SK-N-SH (cell line): ENCODE results near the gene PLOD3. TPM values are rescaled to one million over a fixed set of nuclear protein-coding genes. Genes with fewer than 3 reads are reported as not detected.

Source experiments
- CTCF ChIA-PET: fragments of 300-600, 350-600 bp; formaldehyde crosslinking; extraction: SDS; loops from one replicate; lab custom pipeline; 2021; lab: Yijun Ruan, JAX
- POLR2A ChIA-PET: fragments of 350-600 bp; sonication (Branson Sonifier 250); formaldehyde crosslinking; extraction: SDS; loops from one replicate; lab custom pipeline; 2020; ENCODE audit warnings: antibody characterized with exemption, inconsistent platforms; lab: Yijun Ruan, JAX
- DNase-seq: peaks from one replicate; pipeline ENCODE4 v3.0.0; 2012
- H2AFZ ChIP-seq: fragments of 200-600 bp; sonication (generic); 2 replicates; pipeline ENCODE4 v1.8.1; 2016; ENCODE audit warnings: antibody characterized with exemption, mild to moderate bottlenecking, low read depth
- H3F3A ChIP-seq: fragments of 200-600 bp; sonication (generic); replicated peaks from 2 replicates; pipeline ENCODE3; 2016; ENCODE audit warnings: antibody characterized with exemption, mild to moderate bottlenecking; ENCODE audit not compliant: insufficient read depth
- H3K27ac ChIP-seq, 2 experiments: fragments of 200-500 bp in 1 of 2; fragments of 200-600 bp in 1 of 2; sonication (Bioruptor generic) in 1 of 2; sonication (generic), shearing (Covaris generic) in 1 of 2; 2 replicates each; pipeline versions ENCODE4 v1.5.1 to v1.6.1; 2014 to 2016; ENCODE audit warnings: low read depth in 2 of 2, inconsistent platforms in 1 of 2, low read length in 1 of 2, mild to moderate bottlenecking in 1 of 2, mixed read lengths in 1 of 2
- H3K27me3 ChIP-seq: fragments of 200-600 bp; sonication (generic), shearing (Covaris generic); 2 replicates; pipeline ENCODE4 v1.6.1; 2016; ENCODE audit warnings: mixed run types; ENCODE audit not compliant: insufficient read depth
- H3K36me3 ChIP-seq, 2 experiments: fragments of 200-500 bp in 1 of 2; fragments of 200-600 bp in 1 of 2; sonication (Bioruptor generic) in 1 of 2; sonication (generic) in 1 of 2; replicated peaks in 1 of 2; 2 replicates each; pipeline versions ENCODE3 to v1.5.1; 2014 to 2016; ENCODE audit warnings: low read length in 1 of 2, mild to moderate bottlenecking in 1 of 2; ENCODE audit not compliant: insufficient read depth in 2 of 2, control insufficient read depth in 1 of 2
- H3K4me1 ChIP-seq, 2 experiments: fragments of 200-500 bp in 1 of 2; fragments of 200-600 bp in 1 of 2; sonication (Bioruptor generic) in 1 of 2; sonication (generic), shearing (Covaris generic) in 1 of 2; 2 replicates each; pipeline versions ENCODE4 v1.5.1 to v1.6.1; 2014 to 2016; ENCODE audit warnings: low read depth in 1 of 2, low read length in 1 of 2, mixed run types in 1 of 2; ENCODE audit not compliant: insufficient read depth in 2 of 2, control insufficient read depth in 1 of 2
- H3K4me2 ChIP-seq: fragments of 200-600 bp; sonication (generic), shearing (Covaris generic); 2 replicates; pipeline ENCODE4 v1.6.1; 2017; ENCODE audit warnings: mixed run types
- H3K4me3 ChIP-seq, 2 experiments: fragments of 200-500 bp in 1 of 2; fragments of 200-600 bp in 1 of 2; sonication (Bioruptor generic) in 1 of 2; sonication (generic), shearing (Covaris generic) in 1 of 2; 2 replicates each; pipeline versions ENCODE4 v1.5.1 to v1.8.1; 2014 to 2016; ENCODE audit warnings: low read depth in 2 of 2, inconsistent platforms in 1 of 2, low read length in 1 of 2, mild to moderate bottlenecking in 1 of 2, mixed read lengths in 1 of 2, moderate library complexity in 1 of 2
- H3K79me2 ChIP-seq: fragments of 200-600 bp; sonication (generic); 2 replicates; pipeline ENCODE4 v1.8.1; 2017; ENCODE audit warnings: mild to moderate bottlenecking; ENCODE audit not compliant: insufficient read depth
- H3K9ac ChIP-seq: fragments of 200-600 bp; sonication (generic); 2 replicates; pipeline ENCODE4 v1.6.1; 2017; ENCODE audit warnings: mixed run types
- H3K9me2 ChIP-seq: fragments of 200-600 bp; sonication (generic); 2 replicates; pipeline ENCODE4 v1.6.1; 2017; ENCODE audit warnings: mixed run types
- H3K9me3 ChIP-seq: fragments of 200-600 bp; sonication (generic); 2 replicates; pipeline ENCODE4 v1.6.1; 2017; ENCODE audit warnings: mixed run types, mild to moderate bottlenecking, moderate library complexity
- H4K20me1 ChIP-seq: fragments of 200-600 bp; sonication (generic); 2 replicates; pipeline ENCODE4 v1.6.1; 2017; ENCODE audit warnings: mild to moderate bottlenecking, mixed run types; ENCODE audit not compliant: insufficient read depth
- ELF1 ChIP-seq: IDR thresholded peaks from 2 replicates; pipeline ENCODE4 v1.4.0; 2012
- EP300 ChIP-seq, 2 experiments: IDR thresholded peaks; 2 replicates each; pipeline versions ENCODE4 v1.4.0 to v1.6.1; 2012; ENCODE audit warnings: borderline replicate concordance in 1 of 2, low read depth in 1 of 2, low read length in 1 of 2
- EZH2phosphoT487 ChIP-seq: fragments of 200-600 bp; sonication (generic); IDR thresholded peaks from 2 replicates; pipeline ENCODE4 v1.6.1; 2017; ENCODE audit warnings: low read depth, mixed run types, mild to moderate bottlenecking, antibody characterized with exemption, moderate library complexity, borderline replicate concordance
- FOXJ3 ChIP-seq: sonication (generic); formaldehyde crosslinking; IDR thresholded peaks from 2 replicates; pipeline ENCODE4 v1.5.1; 2020; ENCODE audit warnings: mild to moderate bottlenecking, missing genetic modification reagents
- GABPA ChIP-seq: IDR thresholded peaks from 2 replicates; pipeline ENCODE4 v1.4.0; 2012; ENCODE audit warnings: low read depth, mild to moderate bottlenecking
- GATA2 ChIP-seq: sonication (generic); formaldehyde crosslinking; IDR thresholded peaks from 2 replicates; pipeline ENCODE4 v1.5.0; 2020; ENCODE audit warnings: mild to moderate bottlenecking, missing genetic modification reagents
- MEF2A ChIP-seq: IDR thresholded peaks from 2 replicates; pipeline ENCODE4 v1.4.0; 2012; ENCODE audit warnings: low read depth, borderline replicate concordance
- MXI1 ChIP-seq: IDR thresholded peaks from 2 replicates; pipeline ENCODE4 v1.6.1; 2012; ENCODE audit warnings: mild to moderate bottlenecking, low read depth, low read length, improper control_type of control experiment
- POLR2AphosphoS5 ChIP-seq: IDR thresholded peaks from 2 replicates; pipeline ENCODE4 v1.6.1; 2012; ENCODE audit warnings: low read depth, low read length
- RAD21 ChIP-seq: IDR thresholded peaks from 2 replicates; pipeline ENCODE4 v1.6.1; 2012; ENCODE audit warnings: mild to moderate bottlenecking, low read length
- RCOR1 ChIP-seq: fragments of 150-350 bp; IDR thresholded peaks from 2 replicates; pipeline ENCODE4 v1.6.1; 2017; ENCODE audit warnings: antibody characterized with exemption, low read length
- SMC3 ChIP-seq: IDR thresholded peaks from 2 replicates; pipeline ENCODE4 v1.6.1; 2012; ENCODE audit warnings: low read depth, low read length, improper control_type of control experiment
- TAF1 ChIP-seq: IDR thresholded peaks from 2 replicates; pipeline ENCODE4 v1.6.1; 2012; ENCODE audit warnings: low read depth, mild to moderate bottlenecking, low read length, moderate library complexity, borderline replicate concordance
- TCF12 ChIP-seq: IDR thresholded peaks from 2 replicates; pipeline ENCODE4 v1.4.0; 2012
- TEAD4 ChIP-seq: IDR thresholded peaks from 2 replicates; pipeline ENCODE4 v1.4.0; 2012; ENCODE audit warnings: mild to moderate bottlenecking, borderline replicate concordance; ENCODE audit not compliant: insufficient read depth
- YY1 ChIP-seq: IDR thresholded peaks from 2 replicates; pipeline ENCODE4 v1.4.0; 2012; ENCODE audit warnings: low read depth, mild to moderate bottlenecking
- WGBS: methylation state at CpG from one replicate; pipeline ENCODE4 v1.1.6; 2017; ENCODE audit warnings: low lambda C conversion rate; 5-methylcytosine and 5-hydroxymethylcytosine counted together
- polyA plus RNA-seq, 3 experiments: library from polyadenylated mRNA; depleted of rRNA; stranded (reverse); fragments of >200 nt; gene quantifications; 2 replicates each; pipeline ENCODE4 v1.2.3, GENCODE V29; 2012
- TF ChIP-seq, protein P1 (sequence below): IDR thresholded peaks from 2 replicates; pipeline ENCODE4 v1.4.0; 2012; ENCODE audit warnings: low read depth
- TF ChIP-seq, protein P2 (sequence below): IDR thresholded peaks from 2 replicates; pipeline ENCODE4 v1.6.1; 2012; ENCODE audit warnings: mild to moderate bottlenecking, low read depth, low read length, moderate library complexity
- TF ChIP-seq, protein P3 (sequence below): IDR thresholded peaks from 2 replicates; pipeline ENCODE4 v1.4.0; 2012; ENCODE audit warnings: low read depth, borderline replicate concordance
- TF ChIP-seq, protein P4 (sequence below): IDR thresholded peaks from 2 replicates; pipeline ENCODE4; 2012
- TF ChIP-seq, protein P5 (sequence below): IDR thresholded peaks from 2 replicates; pipeline ENCODE4 v1.4.0; 2012; ENCODE audit warnings: low read depth, borderline replicate concordance

Gene PLOD3
- polyA plus RNA-seq, 1 of the 3 experiments (the other 2 are of a cell fraction): 276 TPM

DNA sequence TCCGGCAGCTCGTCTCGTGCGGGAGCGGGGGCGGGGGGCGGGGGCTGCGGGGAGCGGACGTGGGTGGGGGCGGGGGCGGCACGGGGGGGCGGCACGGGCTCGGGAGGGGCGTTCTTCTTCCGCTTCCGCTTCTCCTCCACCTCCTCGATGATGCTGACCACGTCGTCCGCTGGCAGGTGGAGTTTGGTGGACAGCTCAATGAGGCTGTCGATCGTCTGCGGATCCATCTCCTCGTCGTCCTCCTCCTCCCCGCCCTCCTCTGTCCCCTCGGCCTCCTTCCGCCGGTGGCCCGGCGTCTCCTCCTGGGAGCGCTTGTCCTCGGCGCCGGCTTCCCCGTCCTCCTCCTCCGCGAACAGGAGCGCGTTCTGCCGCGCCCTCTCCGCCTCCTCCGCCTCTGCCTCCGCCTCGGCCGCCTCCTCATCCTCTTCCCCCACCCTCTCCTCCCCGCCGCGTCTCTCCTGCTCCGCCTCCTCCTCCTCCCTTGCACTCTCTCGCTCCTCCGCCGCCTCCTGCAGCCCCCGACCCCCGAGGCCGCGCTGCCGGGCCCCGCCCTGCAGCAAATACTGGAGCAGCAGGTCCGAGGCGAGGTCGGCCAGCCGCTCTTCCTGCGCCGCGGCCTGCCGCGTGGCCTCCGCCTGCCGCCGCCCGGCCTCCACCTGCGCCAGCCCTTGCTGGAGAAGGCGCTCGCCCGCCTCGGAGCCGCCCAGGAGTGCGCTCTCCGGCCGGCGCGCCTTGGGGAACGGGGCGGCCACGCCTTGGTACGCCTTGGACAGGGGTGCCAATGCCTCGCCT, 53.9 kb downstream of the PLOD3 start (continued):
- no peak for TF ChIP-seq FOXJ3 (CRISPR knock-in tag)

DNA sequence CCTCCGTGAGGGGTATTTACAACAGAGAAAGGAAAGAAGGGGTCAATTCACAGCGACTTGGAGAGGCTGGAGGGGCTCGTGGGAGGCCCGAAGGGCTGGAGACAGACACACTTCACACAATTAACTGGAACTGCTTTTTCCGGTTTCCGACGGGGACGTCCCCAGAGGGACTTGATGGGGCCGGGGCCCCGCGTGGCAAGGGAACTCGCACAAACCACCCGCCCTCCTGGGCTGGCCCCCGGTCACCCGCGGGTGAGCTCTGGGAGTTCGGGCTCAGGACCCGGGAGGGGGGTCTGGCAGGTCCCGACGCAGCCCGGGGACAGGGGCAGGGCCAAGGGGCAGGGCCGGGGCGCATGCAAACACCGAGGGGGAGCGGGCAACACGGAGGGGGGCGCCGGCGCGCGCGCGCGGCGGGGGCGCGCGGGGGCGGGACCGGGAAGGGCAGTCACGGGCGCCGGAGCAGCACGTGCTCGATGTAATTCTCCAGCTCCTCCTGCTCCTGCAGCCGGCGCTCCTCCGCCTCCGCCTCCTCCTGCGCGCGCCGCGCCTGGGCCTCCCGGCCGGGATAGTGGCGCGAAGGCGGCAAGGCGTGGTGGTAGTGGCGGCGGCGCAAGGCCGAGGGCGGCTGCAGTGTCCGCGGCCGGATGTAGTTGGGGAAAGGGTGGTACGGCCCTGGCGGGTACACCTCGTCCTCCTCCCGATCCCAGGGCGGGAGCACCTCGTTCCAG, 54.7 kb downstream of the PLOD3 start:
- ChIA-PET POLR2A (interaction anchor here (0.6 to 2.4 kb wide), 12 partner anchors 7 to 81 kb away, joined by 3 to 12 read pairs (median 4); partner anchors contain the start of genes AP1S1, NAT16, PLOD3 and ZNHIT1), CTCF (interaction anchor here (0.5 to 4.3 kb wide), 14 partner anchors 8 to 413 kb away, joined by 3 to 20 read pairs (median 4); partner anchors contain the start of genes NAT16, PLOD3 and ZNHIT1)
- peaks cover 24 to 30% of the 10 kb centered on the region in 2 experiments for H3K36me3 ChIP-seq
- H3K27ac ChIP-seq: peak overlapping the region in 1 of 2 experiments; percentile 94; a peak in 2 of 4 replicates
- no peaks in the 10 kb centered on the region for H3K79me2 ChIP-seq
- peak overlapping the region; percentile 55; the same call in 1 of the 2 replicates for H3K4me2 ChIP-seq
- no peak overlapping the region for H2AFZ ChIP-seq
- H4K20me1 ChIP-seq: peaks cover 24% of the 10 kb centered on the region
- H3K4me3 ChIP-seq: peak overlapping the region in 1 of 2 experiments; percentile 49; a peak in 2 of 4 replicates
- H3K9ac ChIP-seq: no peak overlapping the region
- 11% methylated on average over 56 of the region's 74 CpGs for WGBS
- DNase-seq: peak; percentile 88
- H3K27me3 ChIP-seq: no peaks in the 10 kb centered on the region
- H3K4me1 ChIP-seq: peaks cover 28 to 41% of the 10 kb centered on the region in 2 experiments
- H3K9me2 ChIP-seq: no peaks in the 10 kb centered on the region
- H3K9me3 ChIP-seq: no peaks in the 10 kb centered on the region
- peaks cover 44% of the 10 kb centered on the region for H3F3A ChIP-seq
- no peak for TF ChIP-seq TEAD4
- peak; percentile 65; the same call in 1 of the 2 replicates for TF ChIP-seq MXI1
- TF ChIP-seq, protein P1, sequence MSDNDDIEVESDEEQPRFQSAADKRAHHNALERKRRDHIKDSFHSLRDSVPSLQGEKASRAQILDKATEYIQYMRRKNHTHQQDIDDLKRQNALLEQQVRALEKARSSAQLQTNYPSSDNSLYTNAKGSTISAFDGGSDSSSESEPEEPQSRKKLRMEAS: peak; percentile 94; the same call in 1 of the 2 replicates
- TF ChIP-seq YY1: no peak
- TF ChIP-seq RAD21: no peak
- no peak for TF ChIP-seq GABPA
- no peak for TF ChIP-seq RCOR1
- TF ChIP-seq FOXJ3 (CRISPR knock-in tag): no peak
- TF ChIP-seq, protein P2, sequence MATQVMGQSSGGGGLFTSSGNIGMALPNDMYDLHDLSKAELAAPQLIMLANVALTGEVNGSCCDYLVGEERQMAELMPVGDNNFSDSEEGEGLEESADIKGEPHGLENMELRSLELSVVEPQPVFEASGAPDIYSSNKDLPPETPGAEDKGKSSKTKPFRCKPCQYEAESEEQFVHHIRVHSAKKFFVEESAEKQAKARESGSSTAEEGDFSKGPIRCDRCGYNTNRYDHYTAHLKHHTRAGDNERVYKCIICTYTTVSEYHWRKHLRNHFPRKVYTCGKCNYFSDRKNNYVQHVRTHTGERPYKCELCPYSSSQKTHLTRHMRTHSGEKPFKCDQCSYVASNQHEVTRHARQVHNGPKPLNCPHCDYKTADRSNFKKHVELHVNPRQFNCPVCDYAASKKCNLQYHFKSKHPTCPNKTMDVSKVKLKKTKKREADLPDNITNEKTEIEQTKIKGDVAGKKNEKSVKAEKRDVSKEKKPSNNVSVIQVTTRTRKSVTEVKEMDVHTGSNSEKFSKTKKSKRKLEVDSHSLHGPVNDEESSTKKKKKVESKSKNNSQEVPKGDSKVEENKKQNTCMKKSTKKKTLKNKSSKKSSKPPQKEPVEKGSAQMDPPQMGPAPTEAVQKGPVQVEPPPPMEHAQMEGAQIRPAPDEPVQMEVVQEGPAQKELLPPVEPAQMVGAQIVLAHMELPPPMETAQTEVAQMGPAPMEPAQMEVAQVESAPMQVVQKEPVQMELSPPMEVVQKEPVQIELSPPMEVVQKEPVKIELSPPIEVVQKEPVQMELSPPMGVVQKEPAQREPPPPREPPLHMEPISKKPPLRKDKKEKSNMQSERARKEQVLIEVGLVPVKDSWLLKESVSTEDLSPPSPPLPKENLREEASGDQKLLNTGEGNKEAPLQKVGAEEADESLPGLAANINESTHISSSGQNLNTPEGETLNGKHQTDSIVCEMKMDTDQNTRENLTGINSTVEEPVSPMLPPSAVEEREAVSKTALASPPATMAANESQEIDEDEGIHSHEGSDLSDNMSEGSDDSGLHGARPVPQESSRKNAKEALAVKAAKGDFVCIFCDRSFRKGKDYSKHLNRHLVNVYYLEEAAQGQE: peak; percentile 71
- TF ChIP-seq EP300 (IDR thresholded peaks at IDR 0.05; ENCODE audit: borderline replicate concordance in 1 of 2, low read depth in 1 of 2, low read length in 1 of 2): no peak
- no peak for TF ChIP-seq EZH2phosphoT487
- TF ChIP-seq POLR2AphosphoS5: no peak; the same call in 1 of the 2 replicates
- no peak for TF ChIP-seq MEF2A
- 0 out of 2 replicates have a peak, but pooled peaks have one; percentile 37 for TF ChIP-seq TAF1
- no peak for TF ChIP-seq TCF12
- TF ChIP-seq, protein P3, sequence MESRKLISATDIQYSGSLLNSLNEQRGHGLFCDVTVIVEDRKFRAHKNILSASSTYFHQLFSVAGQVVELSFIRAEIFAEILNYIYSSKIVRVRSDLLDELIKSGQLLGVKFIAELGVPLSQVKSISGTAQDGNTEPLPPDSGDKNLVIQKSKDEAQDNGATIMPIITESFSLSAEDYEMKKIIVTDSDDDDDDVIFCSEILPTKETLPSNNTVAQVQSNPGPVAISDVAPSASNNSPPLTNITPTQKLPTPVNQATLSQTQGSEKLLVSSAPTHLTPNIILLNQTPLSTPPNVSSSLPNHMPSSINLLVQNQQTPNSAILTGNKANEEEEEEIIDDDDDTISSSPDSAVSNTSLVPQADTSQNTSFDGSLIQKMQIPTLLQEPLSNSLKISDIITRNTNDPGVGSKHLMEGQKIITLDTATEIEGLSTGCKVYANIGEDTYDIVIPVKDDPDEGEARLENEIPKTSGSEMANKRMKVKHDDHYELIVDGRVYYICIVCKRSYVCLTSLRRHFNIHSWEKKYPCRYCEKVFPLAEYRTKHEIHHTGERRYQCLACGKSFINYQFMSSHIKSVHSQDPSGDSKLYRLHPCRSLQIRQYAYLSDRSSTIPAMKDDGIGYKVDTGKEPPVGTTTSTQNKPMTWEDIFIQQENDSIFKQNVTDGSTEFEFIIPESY: 0 out of 2 replicates have a peak, but pooled peaks have one; percentile 12
- 0 out of 2 replicates have a peak, but pooled peaks have one; percentile 11 for TF ChIP-seq ELF1
- TF ChIP-seq SMC3: no peak
- TF ChIP-seq, protein P4, sequence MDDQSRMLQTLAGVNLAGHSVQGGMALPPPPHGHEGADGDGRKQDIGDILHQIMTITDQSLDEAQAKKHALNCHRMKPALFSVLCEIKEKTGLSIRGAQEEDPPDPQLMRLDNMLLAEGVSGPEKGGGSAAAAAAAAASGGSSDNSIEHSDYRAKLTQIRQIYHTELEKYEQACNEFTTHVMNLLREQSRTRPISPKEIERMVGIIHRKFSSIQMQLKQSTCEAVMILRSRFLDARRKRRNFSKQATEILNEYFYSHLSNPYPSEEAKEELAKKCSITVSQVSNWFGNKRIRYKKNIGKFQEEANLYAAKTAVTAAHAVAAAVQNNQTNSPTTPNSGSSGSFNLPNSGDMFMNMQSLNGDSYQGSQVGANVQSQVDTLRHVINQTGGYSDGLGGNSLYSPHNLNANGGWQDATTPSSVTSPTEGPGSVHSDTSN: 0 out of 2 replicates have a peak, but pooled peaks have one; percentile 11
- TF ChIP-seq GATA2: no peak
- TF ChIP-seq, protein P5, sequence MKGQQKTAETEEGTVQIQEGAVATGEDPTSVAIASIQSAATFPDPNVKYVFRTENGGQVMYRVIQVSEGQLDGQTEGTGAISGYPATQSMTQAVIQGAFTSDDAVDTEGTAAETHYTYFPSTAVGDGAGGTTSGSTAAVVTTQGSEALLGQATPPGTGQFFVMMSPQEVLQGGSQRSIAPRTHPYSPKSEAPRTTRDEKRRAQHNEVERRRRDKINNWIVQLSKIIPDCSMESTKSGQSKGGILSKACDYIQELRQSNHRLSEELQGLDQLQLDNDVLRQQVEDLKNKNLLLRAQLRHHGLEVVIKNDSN: peak; percentile 63; the same call in 1 of the 2 replicates
